ENCODE measurements around the gene SOX6. TPM values are rescaled to one million over a fixed set of nuclear protein-coding genes. Genes with fewer than 3 reads are reported as not detected.

The SOX6 gene
- polyA plus RNA-seq, 1 donor (not counting 4 experiments of a cell fraction or from before 2014, with no cell fraction given), result 6.0 TPM

- Histone ChIP-seq H3K9me1 (ENCODE audit: control insufficient read depth, extremely low read depth, insufficient read depth, low read length) (no peaks in the 10 kb centered on the region), H3K27me3 (ENCODE audit: control insufficient read depth, extremely low read depth, insufficient read depth, low read length) (no peaks in the 10 kb centered on the region), H3K79me2 (ENCODE audit: control insufficient read depth, insufficient read depth, low read length) (no peaks in the 10 kb centered on the region), H2AFZ (ENCODE audit: control insufficient read depth, low read length) (no peak overlapping the region), H3K9me3 (ENCODE audit: control insufficient read depth, low read depth, low read length) (peaks cover 2% of the 10 kb centered on the region), H3K4me1 (ENCODE audit: control insufficient read depth, extremely low read depth, insufficient read depth, low read length) (no peaks in the 10 kb centered on the region), H4K20me1 (ENCODE audit: control insufficient read depth, extremely low read depth, insufficient read depth, low read length) (no peaks in the 10 kb centered on the region), H3K9ac (ENCODE audit: control insufficient read depth, extremely low read depth, insufficient read depth, low read length) (no peak overlapping the region), H3K4me2 (ENCODE audit: control insufficient read depth, extremely low read depth, insufficient read depth, low read depth, low read length) (no peak overlapping the region), H3K27ac (ENCODE audit: control insufficient read depth, insufficient read depth, low read length) (no peak overlapping the region), H3K36me3 (ENCODE audit: control insufficient read depth in 2 of 2, extremely low read depth in 1 of 2, insufficient read depth in 2 of 2, low read length in 2 of 2) (no peaks in the 10 kb centered on the region), H3K4me3 (ENCODE audit: control insufficient read depth in 2 of 3, extremely low read depth in 1 of 3, insufficient read depth in 2 of 3, low read depth in 1 of 3, low read length in 3 of 3) (no peak overlapping the region)
- FAIRE-seq (no peak), DNase-seq (ENCODE audit: low read depth, low spot score) (no peak)
- dilution Hi-C loops (cut with MboI; ENCODE audit: extremely low pct_ligation_motif_present, low sequenced_read_pairs), result no loop called here
- no peak for TF ChIP-seq CTCF (optimal IDR thresholded peaks at IDR 0.05 in 1 of 3, IDR thresholded peaks at IDR 0.05 in 1 of 3, conservative IDR thresholded peaks at IDR 0.05 in 1 of 3; ENCODE audit: extremely low read depth in 1 of 3, insufficient read depth in 2 of 3, low read length in 3 of 3)
Observed at GRCh38 chr11:15943418-15944197, 412.7 kb downstream of the SOX6 start.

GRCh38 chr11:15942936-15943335 lies 413.4 kb downstream of the SOX6 start:
- dilution Hi-C loops (cut with MboI; ENCODE audit: extremely low pct_ligation_motif_present, low sequenced_read_pairs), result no loop called here
- Histone ChIP-seq H3K4me1 (ENCODE audit: control insufficient read depth, extremely low read depth, insufficient read depth, low read length) (no peaks in the 10 kb centered on the region), H3K9me3 (ENCODE audit: control insufficient read depth, low read depth, low read length) (peaks cover 2% of the 10 kb centered on the region), H3K9me1 (ENCODE audit: control insufficient read depth, extremely low read depth, insufficient read depth, low read length) (no peaks in the 10 kb centered on the region), H3K4me3 (ENCODE audit: control insufficient read depth in 2 of 3, extremely low read depth in 1 of 3, insufficient read depth in 2 of 3, low read depth in 1 of 3, low read length in 3 of 3) (no peak overlapping the region), H3K79me2 (ENCODE audit: control insufficient read depth, insufficient read depth, low read length) (no peaks in the 10 kb centered on the region), H3K27ac (ENCODE audit: control insufficient read depth, insufficient read depth, low read length) (no peak overlapping the region), H4K20me1 (ENCODE audit: control insufficient read depth, extremely low read depth, insufficient read depth, low read length) (no peaks in the 10 kb centered on the region), H3K36me3 (ENCODE audit: control insufficient read depth in 2 of 2, extremely low read depth in 1 of 2, insufficient read depth in 2 of 2, low read length in 2 of 2) (no peaks in the 10 kb centered on the region), H2AFZ (ENCODE audit: control insufficient read depth, low read length) (no peak overlapping the region), H3K4me2 (ENCODE audit: control insufficient read depth, extremely low read depth, insufficient read depth, low read depth, low read length) (no peak overlapping the region), H3K9ac (ENCODE audit: control insufficient read depth, extremely low read depth, insufficient read depth, low read length) (no peak overlapping the region), H3K27me3 (ENCODE audit: control insufficient read depth, extremely low read depth, insufficient read depth, low read length) (no peaks in the 10 kb centered on the region)
- TF ChIP-seq EZH2 (IDR thresholded peaks at IDR 0.05; ENCODE audit: low read length) (no peak), CTCF (optimal IDR thresholded peaks at IDR 0.05 in 1 of 3, IDR thresholded peaks at IDR 0.05 in 1 of 3, conservative IDR thresholded peaks at IDR 0.05 in 1 of 3; ENCODE audit: extremely low read depth in 1 of 3, insufficient read depth in 2 of 3, low read length in 3 of 3) (no peak)
- no peak for FAIRE-seq
- no peak for DNase-seq (ENCODE audit: low read depth, low spot score)

Data from keratinocyte (primary cell).